M059J (cell line): ENCODE results near the gene HDDC3. TPM values are rescaled to one million over a fixed set of nuclear protein-coding genes. Genes with fewer than 3 reads are reported as not detected.
"Not testable (repeated sequence)": the region's sequence is repeated elsewhere in the genome, so short reads cannot be mapped to it uniquely, and the experiment has no call there.

ENCODE experiments used
- DNase-seq: peaks from one replicate; pipeline ENCODE4 v3.0.0-alpha.2; 2012; ENCODE audit warnings: low read depth
- total RNA-seq: library from RNA; depleted of rRNA; stranded (reverse); fragments of >200 nt; shearing (Covaris generic); gene quantifications from 2 replicates; pipeline ENCODE4 v1.2.3, GENCODE V29; 2014

Gene HDDC3
- total RNA-seq, 1 experiment from 2014 or later, result 9.9 TPM

DNA sequence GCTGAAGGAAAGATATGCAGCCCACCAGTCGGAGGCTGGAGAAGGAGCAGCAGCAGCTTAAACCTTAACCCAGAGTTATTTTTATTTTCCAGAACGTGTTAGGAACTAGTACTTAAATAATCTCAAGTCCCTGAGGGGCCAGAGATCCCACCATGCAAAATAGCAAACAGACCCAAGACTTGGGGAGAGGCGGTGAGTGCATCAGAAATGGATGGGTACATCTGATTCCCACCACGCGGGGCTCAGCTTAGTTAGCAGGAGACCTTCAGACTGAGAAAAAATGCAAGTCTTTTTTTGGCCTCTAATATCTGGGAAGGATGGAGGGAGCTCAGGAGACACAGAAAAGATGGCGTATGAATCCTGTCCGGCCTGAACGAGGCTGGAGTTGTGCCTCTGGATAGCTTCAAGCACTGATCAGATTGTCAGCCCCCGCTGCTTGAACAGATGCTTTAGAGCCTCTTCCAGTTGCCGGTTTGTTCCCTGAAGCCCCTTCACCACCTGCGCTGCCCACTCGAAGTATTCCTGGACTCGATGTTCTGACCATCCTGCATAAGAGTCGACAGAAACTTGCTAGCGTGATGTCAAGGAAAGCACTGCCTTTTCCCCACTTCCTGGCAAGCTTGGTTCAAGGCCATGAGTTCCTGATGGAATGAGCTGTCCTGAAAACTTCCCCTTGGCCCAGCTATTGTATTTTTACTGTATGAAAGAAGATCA is 1.3 kb downstream of the HDDC3 start:
- DNase-seq, result peak; percentile 27

DNA sequence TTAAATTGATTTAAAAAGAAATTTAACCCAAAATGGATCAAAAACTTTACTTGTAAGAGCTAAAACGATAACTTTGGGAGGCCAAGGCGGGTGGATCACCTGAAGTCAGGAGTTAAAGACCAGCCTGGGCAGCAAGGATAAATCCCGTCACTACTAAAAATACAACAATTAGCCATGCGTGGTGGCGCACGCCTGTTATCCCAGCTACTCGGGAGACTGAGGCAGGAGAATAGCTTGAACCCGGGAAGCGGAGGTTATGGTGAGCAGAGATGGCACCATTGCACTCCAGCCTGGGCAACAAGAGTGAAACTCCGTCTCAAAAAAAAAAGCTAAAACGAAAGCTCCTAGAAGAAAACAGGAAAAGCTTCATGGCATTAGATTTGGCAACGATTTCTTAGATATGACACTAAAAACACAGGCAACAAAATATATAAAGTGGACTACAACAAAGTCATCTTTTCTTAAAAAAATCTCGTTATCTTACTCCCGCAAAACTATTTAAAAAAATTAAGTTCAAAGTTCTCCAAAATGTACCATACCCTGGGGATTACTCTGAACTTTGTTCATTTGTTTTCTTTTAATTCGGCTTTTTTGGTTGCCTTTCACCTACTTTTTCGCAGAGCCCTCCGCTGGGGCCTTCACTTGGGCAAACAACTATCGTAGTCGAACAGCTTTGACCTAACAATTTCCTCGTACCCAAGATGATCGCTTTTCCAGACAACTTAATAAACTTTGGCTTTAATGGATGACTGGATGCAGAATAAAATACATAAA is 2.9 kb downstream of the HDDC3 start:
- no peak for DNase-seq

DNA sequence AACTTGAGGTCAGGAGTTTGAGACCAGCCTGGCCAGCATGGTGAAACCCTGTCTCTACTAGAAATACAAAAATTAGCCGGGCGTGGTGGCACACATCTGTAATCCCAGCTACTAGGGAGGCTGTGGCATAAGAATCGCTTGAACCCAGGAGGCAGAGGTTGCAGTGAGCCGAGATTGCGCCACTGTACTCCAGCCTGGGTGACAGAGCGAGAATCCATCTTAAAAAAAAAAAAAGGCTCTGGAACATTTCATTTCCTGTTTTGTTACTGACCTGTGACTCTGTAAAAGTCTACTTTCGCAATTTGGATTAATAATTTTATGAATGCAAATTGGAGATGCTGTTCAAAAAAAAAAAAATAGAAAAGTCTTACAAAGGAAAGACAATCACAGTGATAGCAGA is 4.2 kb downstream of the HDDC3 start:
- not testable (repeated sequence) for DNase-seq

DNA sequence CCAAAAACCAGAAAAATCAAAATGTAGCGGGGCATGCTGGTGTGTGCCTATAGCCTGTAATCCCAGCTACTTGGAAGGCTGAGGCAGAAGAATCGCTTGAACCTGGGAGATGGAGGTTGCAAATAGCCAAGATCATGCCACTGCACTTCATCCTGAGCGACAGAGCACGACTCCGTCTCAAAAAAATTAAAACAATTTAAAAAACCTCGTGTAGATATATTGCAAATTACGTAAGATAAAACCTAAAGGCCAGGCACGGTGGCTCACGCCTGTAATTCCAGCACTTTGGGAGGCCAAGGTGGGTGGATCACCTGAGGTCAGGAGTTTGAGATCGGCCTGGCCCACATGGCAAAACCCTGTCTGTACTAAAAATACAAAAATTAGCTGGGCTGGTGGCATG is 5.6 kb downstream of the HDDC3 start:
- DNase-seq, result not testable (repeated sequence)

DNA sequence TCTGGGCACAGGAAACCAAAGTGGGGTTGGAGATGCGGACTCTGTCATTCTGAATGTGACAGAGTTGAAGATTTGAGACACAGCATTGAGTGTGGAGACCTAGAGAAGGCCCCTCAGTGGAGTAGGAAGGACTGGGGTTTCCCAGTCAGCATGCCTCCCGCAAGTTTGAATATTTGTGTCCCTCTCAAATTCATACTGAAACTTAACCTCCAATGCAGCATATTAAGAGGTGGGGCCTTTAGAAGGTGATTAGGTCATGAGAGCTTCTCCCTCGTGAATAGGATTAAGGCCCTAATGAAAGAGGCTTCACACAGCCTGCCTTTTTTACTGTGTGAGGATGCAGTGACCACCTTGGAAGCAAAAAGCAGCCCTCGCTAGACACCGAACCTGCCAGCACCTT is 8.0 kb downstream of the HDDC3 start:
- no peak for DNase-seq

DNA sequence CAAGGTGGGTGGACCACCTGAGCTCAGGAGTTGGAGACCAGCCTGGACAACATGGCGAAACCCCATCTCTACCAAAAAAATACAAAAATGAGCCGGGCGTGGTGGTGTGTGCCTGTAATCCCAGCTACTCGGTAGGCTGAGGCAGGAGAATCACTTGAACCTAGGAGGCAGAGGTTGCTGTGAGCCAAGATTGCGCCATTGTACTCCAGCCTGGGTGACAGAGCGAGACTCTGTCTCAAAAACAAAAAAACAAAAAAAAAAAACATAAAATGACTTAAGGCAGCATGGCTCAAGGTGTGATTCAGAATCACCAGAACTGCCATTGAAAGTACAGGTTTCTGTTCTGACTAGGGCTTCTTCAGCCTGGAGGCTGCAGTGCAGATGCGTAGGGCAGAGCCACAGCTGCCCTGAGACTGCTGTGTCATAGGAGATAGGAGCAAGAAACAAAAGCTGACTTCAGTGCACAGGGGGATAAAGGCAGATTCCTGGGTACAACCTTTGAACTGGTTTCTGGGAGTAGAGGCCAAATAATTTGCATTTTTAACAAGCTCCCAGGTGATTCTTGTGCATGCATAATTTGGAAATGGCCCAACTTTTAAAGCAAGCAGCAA is 9.5 kb downstream of the HDDC3 start:
- DNase-seq, result not testable (repeated sequence)

DNA sequence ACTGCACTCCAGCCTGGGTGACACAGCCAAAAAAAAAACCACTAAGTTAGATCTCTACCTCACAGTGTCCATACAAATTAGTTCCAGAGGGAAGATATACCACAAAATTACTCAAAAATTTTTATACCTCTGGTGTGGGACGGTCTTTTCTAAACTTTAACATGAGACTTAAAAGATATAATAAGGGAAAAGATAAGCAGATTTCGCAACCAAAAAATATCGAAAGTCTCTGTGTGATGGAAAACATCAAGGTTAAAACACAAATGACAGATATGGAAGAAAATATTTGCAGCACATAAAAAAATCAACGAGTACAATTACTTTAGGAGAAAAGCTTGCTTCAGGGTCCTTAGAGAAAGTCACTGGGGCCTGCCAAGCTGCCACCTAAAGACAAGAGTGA is 10.5 kb downstream of the HDDC3 start:
- no peak for DNase-seq

DNA sequence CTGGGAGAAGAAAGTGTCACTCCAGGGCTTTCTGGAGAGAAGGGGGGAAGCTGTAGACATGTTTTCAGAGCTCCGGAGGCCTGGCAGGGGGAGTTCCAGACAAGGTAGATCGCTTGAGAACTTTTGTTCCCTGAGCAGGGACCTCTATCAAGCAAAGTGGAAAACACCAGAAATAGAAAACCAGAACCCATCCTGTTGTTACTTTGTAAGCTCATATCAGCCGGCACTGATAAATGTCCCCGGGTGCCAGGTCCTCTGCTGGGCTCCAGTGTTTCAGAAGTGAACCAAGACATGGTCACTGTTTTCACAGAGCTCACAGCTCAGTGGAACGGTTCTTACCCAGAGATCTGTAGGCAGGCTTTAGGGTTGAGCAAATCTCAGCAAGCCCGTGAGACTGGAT is 13.5 kb downstream of the HDDC3 start:
- DNase-seq, result no peak

DNA sequence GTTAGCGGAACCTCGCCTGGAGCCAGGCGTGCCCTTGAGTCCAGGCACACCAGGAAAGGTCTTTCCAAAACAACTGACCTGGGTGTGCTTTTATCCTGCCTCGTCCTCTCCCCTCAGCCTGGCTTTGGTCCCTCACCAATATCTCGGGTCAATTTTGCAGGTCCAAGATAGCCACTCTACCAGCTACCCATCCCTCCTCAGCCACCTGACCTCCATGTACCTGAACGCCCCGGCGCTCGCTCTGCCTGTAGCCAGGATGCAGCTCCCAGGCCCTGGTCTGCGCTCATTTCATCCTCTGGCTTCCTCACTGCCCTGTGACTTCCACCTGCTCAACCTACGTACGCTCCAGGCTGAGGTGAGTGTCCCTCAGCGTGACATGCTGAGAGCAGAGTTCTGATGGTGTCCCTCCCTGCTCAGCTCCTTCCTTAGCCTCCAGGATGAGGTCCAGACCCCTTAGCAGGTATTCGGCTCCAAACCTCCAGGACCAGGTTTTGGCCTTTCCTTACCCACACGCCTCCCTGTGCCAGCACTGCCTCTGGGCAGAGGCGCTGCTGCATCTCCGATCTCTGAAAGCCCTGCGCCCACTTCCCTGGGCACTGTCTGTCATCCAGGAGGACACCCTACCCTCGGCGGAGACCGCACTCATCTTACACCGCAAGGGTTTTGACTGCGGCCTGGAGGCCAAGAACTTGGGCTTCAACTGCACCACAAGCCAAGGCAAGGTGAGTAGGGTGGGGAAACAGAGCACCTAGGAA is 14.1 kb downstream of the HDDC3 start:
- no peak for DNase-seq

DNA sequence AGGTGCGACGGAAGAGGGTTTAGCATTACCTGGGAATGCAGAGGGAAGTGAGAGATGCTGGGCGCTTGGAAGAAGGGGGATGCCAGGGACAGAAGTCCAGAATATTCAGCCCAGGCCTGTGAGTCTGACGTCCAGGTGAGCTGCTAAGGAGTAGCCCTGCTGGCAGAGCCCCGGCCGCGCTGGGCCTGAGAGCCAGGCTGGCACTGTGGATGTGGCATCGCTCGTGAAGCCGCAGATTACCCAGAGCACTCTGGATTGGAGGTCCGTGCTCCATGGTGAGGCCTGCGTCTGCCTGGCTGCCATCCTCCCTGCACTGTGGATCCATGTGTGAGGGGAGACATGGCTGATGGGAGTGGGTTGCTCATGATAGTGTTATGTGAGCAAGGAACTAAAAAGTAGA is 14.8 kb downstream of the HDDC3 start:
- DNase-seq, result no peak

DNA sequence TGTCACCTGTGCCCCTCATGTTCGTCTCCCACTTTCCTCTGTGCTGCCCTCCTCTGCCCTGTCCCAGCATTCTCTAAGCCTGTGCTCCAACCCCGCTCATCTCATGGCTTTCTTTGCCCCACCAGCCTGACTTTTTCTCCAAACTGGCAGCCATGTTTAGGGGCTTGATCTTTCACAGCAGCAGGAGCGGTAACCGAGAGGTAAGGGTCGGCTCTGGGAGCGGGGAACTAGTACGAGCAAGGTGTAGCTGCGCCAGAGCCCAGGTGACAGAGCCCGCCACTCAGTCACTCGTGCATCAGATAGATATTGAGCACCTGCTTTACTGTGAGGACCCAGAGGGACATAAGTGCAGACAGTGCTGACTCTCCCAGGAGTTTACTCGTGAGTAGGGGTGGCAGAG is 15.9 kb downstream of the HDDC3 start:
- no peak for DNase-seq

DNA sequence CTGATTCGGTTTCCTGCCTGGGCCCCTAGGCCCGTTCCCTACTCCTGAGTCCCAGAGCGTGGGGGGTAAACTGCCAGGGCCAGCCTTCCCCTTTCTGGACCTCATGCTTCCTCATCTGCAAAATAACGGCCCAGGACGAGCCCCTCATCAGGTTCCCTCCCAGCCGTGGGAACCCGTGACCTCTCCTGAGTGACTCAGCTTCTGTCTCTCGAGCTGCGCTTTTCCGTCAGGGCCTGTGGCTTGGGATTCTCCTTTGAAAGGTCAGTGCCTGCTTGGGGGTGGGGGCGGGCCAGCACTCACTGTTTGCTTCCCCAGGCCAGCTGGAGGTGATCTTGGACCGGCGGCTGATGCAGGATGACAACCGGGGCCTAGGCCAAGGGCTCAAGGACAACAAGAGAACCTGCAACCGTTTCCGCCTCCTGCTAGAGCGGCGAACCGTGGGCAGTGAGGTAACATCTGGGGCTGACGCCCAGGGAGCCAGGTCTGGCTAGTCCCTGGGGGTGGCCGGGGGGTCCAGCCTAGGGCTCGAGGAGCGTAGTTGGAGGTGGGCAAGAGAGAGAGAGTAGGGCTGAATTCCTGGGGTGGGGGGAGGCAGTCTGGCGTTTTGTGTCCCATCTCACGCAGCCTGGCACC is 16.4 kb downstream of the HDDC3 start:
- no peak for DNase-seq

DNA sequence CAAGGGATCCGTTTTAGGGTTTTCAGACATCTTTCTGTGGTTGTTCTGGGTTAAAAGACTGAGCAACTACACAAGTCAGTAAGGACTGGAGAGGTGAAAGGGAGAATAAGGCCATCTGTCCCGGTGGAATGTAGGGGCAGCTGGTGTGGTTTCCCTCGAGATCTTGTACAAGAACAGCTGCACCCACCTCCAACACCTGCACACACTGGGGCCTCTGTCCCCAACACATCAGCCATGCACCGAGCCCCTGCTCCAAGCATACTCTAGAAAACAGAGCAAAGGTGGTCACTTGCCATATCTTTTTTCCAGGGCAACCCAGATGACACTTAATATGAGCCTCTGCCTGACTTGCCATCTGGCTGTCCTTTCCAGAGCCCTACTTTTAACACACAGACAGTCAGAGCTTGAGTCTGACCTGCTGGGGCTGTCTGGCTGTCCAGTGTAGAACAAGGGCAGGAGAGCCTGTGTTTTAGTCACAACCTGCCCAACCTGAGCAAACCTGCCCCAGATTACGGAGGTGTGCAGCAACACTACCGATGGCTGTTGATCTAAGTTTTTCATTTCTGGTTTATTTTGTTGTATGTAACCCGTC is 17.0 kb downstream of the HDDC3 start:
- no peak for DNase-seq

DNA sequence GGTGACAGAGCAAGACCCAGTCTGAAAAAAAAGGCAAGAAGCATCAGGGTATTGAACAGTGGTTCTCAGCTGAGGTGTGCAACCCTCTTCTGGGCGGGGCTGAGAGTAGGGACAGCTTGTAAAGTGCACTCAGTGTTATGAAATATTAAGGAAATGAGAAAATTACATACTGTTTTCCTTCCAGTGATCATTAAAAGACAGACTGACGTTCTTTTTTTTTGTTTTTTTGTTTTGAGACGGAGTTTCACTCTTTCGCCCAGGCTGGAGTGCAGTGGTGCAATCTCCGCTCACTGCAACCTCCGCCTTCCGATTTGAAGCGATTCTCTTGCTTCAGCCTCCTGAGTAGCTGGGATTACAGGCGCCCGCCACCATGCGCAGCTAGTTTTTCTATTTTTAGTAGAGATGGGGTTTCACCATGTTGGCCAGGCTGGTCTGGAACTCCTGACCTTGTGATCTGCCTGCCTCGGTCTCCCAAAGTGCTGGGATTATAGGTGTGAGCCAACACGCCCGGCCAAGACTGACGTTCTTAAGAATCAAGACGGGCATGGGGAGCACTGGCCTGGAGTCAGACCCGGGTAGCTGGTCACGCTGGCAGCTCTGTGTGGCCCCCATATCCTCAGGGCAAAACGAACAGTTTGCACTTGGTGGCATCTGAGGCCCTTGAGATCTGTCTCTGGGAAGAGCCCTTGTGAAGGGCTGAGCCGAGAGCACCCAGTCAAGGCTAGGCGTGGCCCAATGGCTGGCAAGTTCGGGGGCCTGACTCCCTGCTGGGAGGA is 17.9 kb downstream of the HDDC3 start:
- no peak for DNase-seq

DNA sequence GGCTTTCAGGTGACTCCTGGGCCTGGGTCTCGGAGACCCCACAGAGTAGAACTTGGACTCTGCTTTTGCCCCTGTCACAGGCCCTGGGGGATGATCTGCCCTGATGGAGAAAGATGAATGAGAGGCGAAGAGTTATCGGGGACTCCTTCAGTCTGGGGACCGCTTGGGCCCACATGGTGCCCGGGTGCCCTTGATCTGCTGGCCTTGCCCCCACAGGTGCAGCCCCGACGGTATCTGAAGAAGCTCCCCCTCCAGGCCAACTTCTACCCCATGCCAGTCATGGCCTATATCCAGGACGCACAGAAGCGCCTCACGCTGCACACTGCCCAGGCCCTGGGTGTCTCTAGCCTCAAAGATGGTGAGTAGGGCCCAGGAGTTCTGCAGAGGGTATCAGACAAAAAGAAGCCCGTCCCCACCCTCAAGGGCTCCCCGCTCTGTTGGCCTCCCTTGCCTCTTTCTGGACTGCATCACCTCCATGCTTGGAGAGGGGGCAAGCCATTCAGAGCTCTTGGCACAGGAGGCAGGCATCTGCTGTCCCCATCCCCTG is 18.9 kb downstream of the HDDC3 start:
- no peak for DNase-seq

DNA sequence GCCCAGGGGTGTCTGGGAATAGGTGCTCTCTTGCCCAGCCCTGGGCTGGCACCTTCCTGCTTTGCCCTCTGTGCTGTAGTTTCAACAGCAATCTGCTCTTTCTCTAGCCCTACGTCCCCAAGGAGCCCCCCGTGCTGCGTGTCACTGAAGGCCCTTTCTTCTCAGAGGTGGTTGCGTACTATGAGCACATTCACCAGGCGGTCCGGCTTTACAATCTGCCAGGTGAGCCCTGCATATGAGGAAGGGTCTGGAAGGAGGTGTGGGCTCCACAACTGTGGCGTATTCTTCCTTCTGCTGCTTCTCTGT is 19.6 kb downstream of the HDDC3 start:
- no peak for DNase-seq

DNA sequence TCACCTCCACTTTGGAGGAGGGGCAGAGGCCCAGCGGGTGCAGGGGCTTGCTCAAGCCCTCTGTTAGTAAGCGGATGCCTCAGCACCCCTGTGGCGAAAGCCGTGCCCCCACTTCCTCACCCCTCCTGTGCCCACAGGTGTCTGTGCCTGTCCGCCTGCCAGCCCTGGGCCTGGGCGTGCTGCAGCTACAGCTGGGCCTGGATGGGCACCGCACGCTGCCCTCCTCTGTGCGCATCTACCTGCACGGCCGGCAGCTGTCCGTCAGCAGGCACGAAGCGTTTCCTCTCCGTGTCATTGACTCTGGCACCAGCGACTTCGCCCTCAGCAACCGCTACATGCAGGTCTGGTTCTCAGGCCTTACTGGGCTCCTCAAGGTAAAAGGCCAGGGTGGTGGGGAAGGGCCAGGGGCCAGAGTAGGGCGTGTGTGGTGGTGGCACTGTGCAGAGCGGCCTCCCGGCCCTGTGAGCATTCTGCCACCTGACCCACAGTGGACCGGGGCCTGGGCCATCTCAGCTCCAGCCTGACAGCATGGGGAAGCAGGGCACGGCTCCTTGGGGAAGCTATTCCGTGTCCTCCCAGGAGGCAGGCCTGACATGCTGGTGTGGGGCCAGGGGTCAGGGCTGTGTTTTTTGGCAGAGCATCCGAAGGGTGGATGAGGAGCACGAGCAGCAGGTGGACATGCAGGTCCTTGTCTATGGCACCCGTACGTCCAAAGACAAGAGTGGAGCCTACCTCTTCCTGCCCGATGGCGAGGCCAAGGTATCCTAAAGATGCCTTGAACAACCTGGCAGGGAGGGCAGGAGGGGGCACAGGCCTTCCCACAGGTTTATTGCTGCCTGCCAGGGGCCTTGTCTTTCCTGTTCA is 20.2 kb downstream of the HDDC3 start:
- DNase-seq, result no peak

DNA sequence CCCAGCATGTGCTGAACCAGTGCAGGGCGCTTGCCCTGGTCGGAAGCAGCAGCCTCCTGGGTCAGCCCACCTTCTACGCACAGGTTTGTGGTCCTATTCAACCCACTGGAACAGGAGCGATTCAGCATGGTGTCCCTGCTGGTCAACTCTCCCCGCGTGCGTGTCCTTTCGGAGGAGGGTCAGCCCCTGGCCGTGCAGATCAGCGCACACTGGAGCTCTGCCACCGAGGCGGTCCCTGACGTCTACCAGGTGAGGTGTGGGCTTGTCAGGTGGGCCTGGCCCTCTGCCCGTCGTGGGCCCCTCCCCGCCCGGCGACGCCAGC is 21.1 kb downstream of the HDDC3 start:
- DNase-seq, result no peak

DNA sequence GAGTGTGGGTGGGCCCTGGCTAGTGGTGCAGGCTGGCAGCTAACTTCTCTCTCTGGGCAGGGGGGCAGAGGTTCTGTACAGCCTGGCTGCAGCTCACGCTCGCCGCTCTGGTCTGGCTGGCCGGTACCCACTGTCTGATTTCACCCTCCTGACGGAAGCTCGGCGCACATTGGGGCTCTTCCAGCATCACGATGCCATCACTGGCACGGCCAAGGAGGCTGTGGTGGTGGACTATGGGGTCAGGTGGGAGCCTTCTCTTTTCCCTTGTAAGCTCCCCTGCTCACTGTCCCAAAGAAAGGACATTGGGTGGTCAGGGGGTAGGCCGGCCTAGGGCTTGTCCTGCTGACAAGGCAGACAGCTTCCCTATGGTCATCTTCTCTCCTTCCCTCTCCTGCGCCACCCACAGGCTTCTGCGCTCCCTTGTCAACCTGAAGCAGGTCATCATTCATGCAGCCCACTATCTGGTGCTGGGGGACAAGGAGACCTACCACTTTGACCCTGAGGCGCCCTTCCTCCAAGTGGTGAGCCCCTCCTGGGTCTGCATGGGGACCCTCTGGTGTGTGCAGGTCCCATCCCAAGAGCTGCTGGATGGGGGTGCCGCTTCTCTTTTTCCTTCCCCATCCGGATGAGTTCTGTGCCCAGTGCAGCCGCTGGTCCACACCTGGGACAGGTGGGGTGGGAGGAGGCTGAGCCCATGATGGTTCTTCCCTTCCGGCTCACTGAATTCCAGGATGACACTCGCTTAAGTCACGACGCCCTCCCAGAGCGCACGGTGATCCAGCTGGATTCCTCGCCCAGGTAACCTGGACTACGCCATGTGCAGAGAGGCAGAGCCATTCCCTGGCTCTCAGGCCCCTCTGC is 21.7 kb downstream of the HDDC3 start:
- DNase-seq, result no peak
